Stimulated activated effector memory CD8-positive, alpha-beta T cell treated with anti-CD3 and anti-CD28 coated beads, Interleukin-12 subunit alpha, Interleukin-12 subunit beta, amount 100 ng/mL, for 72 hours (primary cell): ENCODE measurements around the gene CTSW.

Source experiments
- ATAC-seq: fragments of 150-1000 bp; cut with Tn5 transposase; 2 replicates; pipeline ENCODE4 v1.10.0; 2021
- DNase-seq, 2 donors: peaks; one replicate each; pipeline ENCODE4 v3.0.0; 2021 to 2022; ENCODE audit warnings: low spot score in 2 of 2
- H3K27ac Mint-ChIP-seq: one replicate; pipeline ENCODE4 v1.8.0; 2022; ENCODE audit warnings: mild to moderate bottlenecking, mixed read lengths
- H3K36me3 Mint-ChIP-seq: one replicate; pipeline ENCODE4 v1.8.0; 2022; ENCODE audit warnings: mild to moderate bottlenecking, mixed read lengths
- H3K4me1 Mint-ChIP-seq: one replicate; pipeline ENCODE4 v1.8.0; 2022; ENCODE audit warnings: mixed read lengths
- H3K4me3 Mint-ChIP-seq: one replicate; pipeline ENCODE4 v1.8.0; 2022; ENCODE audit warnings: mild to moderate bottlenecking, mixed read lengths
- H3K9me3 Mint-ChIP-seq: one replicate; pipeline ENCODE4 v1.8.0; 2022; ENCODE audit warnings: mixed read lengths

The CTSW gene

GRCh38 chr11:65861165-65861505 lies 18.5 kb upstream of the CTSW start:
- peak overlapping the region; percentile 97 for H3K27ac Mint-ChIP-seq
- peak overlapping the region; percentile 97 for H3K4me3 Mint-ChIP-seq
- DNase-seq (no peak), ATAC-seq (no peak)
- peaks cover 55% of the 10 kb centered on the region for H3K4me1 Mint-ChIP-seq
- H3K36me3 Mint-ChIP-seq, result peaks cover 98% of the 10 kb centered on the region
- H3K9me3 Mint-ChIP-seq, result no peaks in the 10 kb centered on the region

- no peak for ATAC-seq
- H3K36me3 Mint-ChIP-seq, result peaks cover 98% of the 10 kb centered on the region
- H3K4me1 Mint-ChIP-seq, result peaks cover 50% of the 10 kb centered on the region
Measured at GRCh38 chr11:65861533-65862183, 18.0 kb upstream of the CTSW start.

GRCh38 chr11:65862191-65862735 lies 17.4 kb upstream of the CTSW start:
- peak overlapping the region; percentile 97 for H3K4me3 Mint-ChIP-seq
- no peak for ATAC-seq
- DNase-seq, result peak in 1 of 2 donors; percentile 50
- H3K27ac Mint-ChIP-seq, result peak overlapping the region; percentile 97
- H3K9me3 Mint-ChIP-seq, result no peaks in the 10 kb centered on the region
- peaks cover 47% of the 10 kb centered on the region for H3K4me1 Mint-ChIP-seq
- peaks cover 98% of the 10 kb centered on the region for H3K36me3 Mint-ChIP-seq

More at GRCh38 chr11:65861533-65862183, 18.0 kb upstream of the CTSW start:
- DNase-seq, result no peak
- Mint-ChIP-seq H3K27ac (peak overlapping the region; percentile 97), H3K4me3 (peak overlapping the region; percentile 97), H3K9me3 (no peaks in the 10 kb centered on the region)

- H3K4me3 Mint-ChIP-seq, result peak overlapping the region; percentile 97
- H3K36me3 Mint-ChIP-seq, result peaks cover 92% of the 10 kb centered on the region
- peaks cover 46% of the 10 kb centered on the region for H3K4me1 Mint-ChIP-seq
- no peak for DNase-seq
- H3K9me3 Mint-ChIP-seq, result no peaks in the 10 kb centered on the region
- peak overlapping the region; percentile 97 for H3K27ac Mint-ChIP-seq
- ATAC-seq, result no peak
Measured at GRCh38 chr11:65862941-65863888, 16.4 kb upstream of the CTSW start.

GRCh38 chr11:65863889-65864705 lies 15.5 kb upstream of the CTSW start:
- ATAC-seq, result no peak
- no peak overlapping the region for H3K27ac Mint-ChIP-seq
- H3K9me3 Mint-ChIP-seq, result no peaks in the 10 kb centered on the region
- peaks cover 37% of the 10 kb centered on the region for H3K4me1 Mint-ChIP-seq
- H3K4me3 Mint-ChIP-seq, result no peak overlapping the region
- H3K36me3 Mint-ChIP-seq, result peaks cover 89% of the 10 kb centered on the region
- DNase-seq, result no peak

GRCh38 chr11:65864706-65865471 lies 14.7 kb upstream of the CTSW start:
- Mint-ChIP-seq H3K9me3 (no peaks in the 10 kb centered on the region), H3K27ac (peak overlapping the region; percentile 32), H3K4me3 (no peak overlapping the region), H3K36me3 (peaks cover 81% of the 10 kb centered on the region), H3K4me1 (peaks cover 37% of the 10 kb centered on the region)
- ATAC-seq (no peak), DNase-seq (no peak)

- ATAC-seq (no peak), DNase-seq (no peak)
- H3K27ac Mint-ChIP-seq, result peak overlapping the region; percentile 32
- peaks cover 39% of the 10 kb centered on the region for H3K4me1 Mint-ChIP-seq
- H3K4me3 Mint-ChIP-seq, result no peak overlapping the region
- H3K36me3 Mint-ChIP-seq, result peaks cover 73% of the 10 kb centered on the region
- H3K9me3 Mint-ChIP-seq, result no peaks in the 10 kb centered on the region
Measured at GRCh38 chr11:65865550-65866172, 14.0 kb upstream of the CTSW start.

GRCh38 chr11:65866509-65867283 lies 12.9 kb upstream of the CTSW start:
- Mint-ChIP-seq H3K36me3 (peaks cover 63% of the 10 kb centered on the region), H3K27ac (peak overlapping the region; percentile 32)

GRCh38 chr11:65867284-65868071 lies 12.2 kb upstream of the CTSW start:
- no peaks in the 10 kb centered on the region for H3K9me3 Mint-ChIP-seq
- H3K4me3 Mint-ChIP-seq, result no peak overlapping the region
- peaks cover 55% of the 10 kb centered on the region for H3K36me3 Mint-ChIP-seq
- H3K27ac Mint-ChIP-seq, result peak overlapping the region; percentile 32
- H3K4me1 Mint-ChIP-seq, result peaks cover 35% of the 10 kb centered on the region
- ATAC-seq (no peak), DNase-seq (no peak)

More at GRCh38 chr11:65866509-65867283, 12.9 kb upstream of the CTSW start:
- no peak for DNase-seq
- H3K4me1 Mint-ChIP-seq, result peaks cover 43% of the 10 kb centered on the region
- no peak overlapping the region for H3K4me3 Mint-ChIP-seq
- no peak for ATAC-seq
- no peaks in the 10 kb centered on the region for H3K9me3 Mint-ChIP-seq

- no peak overlapping the region for H3K27ac Mint-ChIP-seq
- H3K36me3 Mint-ChIP-seq, result peaks cover 52% of the 10 kb centered on the region
- ATAC-seq (no peak), DNase-seq (no peak)
- H3K4me3 Mint-ChIP-seq, result no peak overlapping the region
- H3K4me1 Mint-ChIP-seq, result peaks cover 33% of the 10 kb centered on the region
- no peaks in the 10 kb centered on the region for H3K9me3 Mint-ChIP-seq
Measured at GRCh38 chr11:65868076-65868667, 11.5 kb upstream of the CTSW start.

GRCh38 chr11:65868907-65869306 lies 10.7 kb upstream of the CTSW start:
- DNase-seq (no peak), ATAC-seq (no peak)
- Mint-ChIP-seq H3K4me3 (no peak overlapping the region), H3K36me3 (peaks cover 52% of the 10 kb centered on the region), H3K9me3 (no peaks in the 10 kb centered on the region), H3K27ac (no peak overlapping the region), H3K4me1 (peaks cover 31% of the 10 kb centered on the region)

- no peak overlapping the region for H3K4me3 Mint-ChIP-seq
- H3K4me1 Mint-ChIP-seq, result peaks cover 31% of the 10 kb centered on the region
- peak overlapping the region; percentile 83 for H3K27ac Mint-ChIP-seq
- H3K9me3 Mint-ChIP-seq, result no peaks in the 10 kb centered on the region
- H3K36me3 Mint-ChIP-seq, result peaks cover 43% of the 10 kb centered on the region
- ATAC-seq, result no peak
- DNase-seq, result no peak
Measured at GRCh38 chr11:65869643-65870306, 9.9 kb upstream of the CTSW start.
